A673 (cell line): Measurements from ENCODE around the gene SLC22A4.

Source experiments
- CTCF ChIP-seq: fragments of 300-800, 200-600 bp; sonication (generic); conservative IDR thresholded peaks from 2 replicates; pipeline ENCODE4 v1.5.1; 2017; ENCODE audit warnings: low read depth, mild to moderate bottlenecking, antibody characterized with exemption, low read length, moderate library complexity, mixed read lengths
- EZH2 ChIP-seq: fragments of 200-600 bp; sonication (generic); IDR thresholded peaks from 2 replicates; pipeline ENCODE4 v1.6.1; 2017; ENCODE audit warnings: borderline replicate concordance, low read depth, mild to moderate bottlenecking, mixed read lengths, antibody characterized with exemption, low read length; ENCODE audit not compliant: poor library complexity, severe bottlenecking

- no peak for TF ChIP-seq CTCF
- TF ChIP-seq EZH2: no peak
Observed at GRCh38 chr5:132270335-132270665, 23.9 kb upstream of the SLC22A4 start.
